Measurements from ENCODE around the gene REV1.

The REV1 gene

GRCh38 chr2:99430614-99431291 is 59.1 kb downstream of the REV1 start:
- H3K4me1 ChIP-seq (ENCODE audit: control insufficient read depth in 2 of 2, insufficient read depth in 2 of 2, low read length in 2 of 2), result peaks cover 0 to 2% of the 10 kb centered on the region in 2 donors
- H3K27me3 ChIP-seq (ENCODE audit: control insufficient read depth in 2 of 2, insufficient read depth in 2 of 2, low read length in 2 of 2), result no peaks in the 10 kb centered on the region
- peaks cover 11 to 19% of the 10 kb centered on the region in 2 donors for H3K36me3 ChIP-seq (ENCODE audit: control insufficient read depth in 2 of 2, insufficient read depth in 2 of 2, low read length in 2 of 2)
- H3K9me3 ChIP-seq (ENCODE audit: control insufficient read depth in 2 of 2, low read length in 2 of 2), result no peaks in the 10 kb centered on the region
- no peak overlapping the region for H3K4me3 ChIP-seq (ENCODE audit: low read length in 2 of 2)
- no peak overlapping the region for H3K9ac ChIP-seq (ENCODE audit: low read depth in 1 of 2, low read length in 2 of 2)
- no peak overlapping the region for H3K27ac ChIP-seq (ENCODE audit: low read depth in 2 of 2, low read length in 2 of 2)

- Histone ChIP-seq H3K36me3 (ENCODE audit: control insufficient read depth in 2 of 2, insufficient read depth in 2 of 2, low read length in 2 of 2) (peaks cover 37 to 39% of the 10 kb centered on the region in 2 donors), H3K27ac (ENCODE audit: low read depth in 2 of 2, low read length in 2 of 2) (no peak overlapping the region), H3K4me3 (ENCODE audit: low read length in 2 of 2) (no peak overlapping the region)
Measured at GRCh38 chr2:99425022-99425421, 64.8 kb downstream of the REV1 start.

GRCh38 chr2:99424371-99424770 is 65.4 kb downstream of the REV1 start:
- no peaks in the 10 kb centered on the region for H3K4me1 ChIP-seq (ENCODE audit: control insufficient read depth in 2 of 2, insufficient read depth in 2 of 2, low read length in 2 of 2)
- peaks cover 41 to 43% of the 10 kb centered on the region in 2 donors for H3K36me3 ChIP-seq (ENCODE audit: control insufficient read depth in 2 of 2, insufficient read depth in 2 of 2, low read length in 2 of 2)
- no peak overlapping the region for H3K4me3 ChIP-seq (ENCODE audit: low read length in 2 of 2)
- H3K9me3 ChIP-seq (ENCODE audit: control insufficient read depth in 2 of 2, low read length in 2 of 2), result no peaks in the 10 kb centered on the region
- no peak overlapping the region for H3K27ac ChIP-seq (ENCODE audit: low read depth in 2 of 2, low read length in 2 of 2)
- no peak overlapping the region for H3K9ac ChIP-seq (ENCODE audit: low read depth in 1 of 2, low read length in 2 of 2)
- H3K27me3 ChIP-seq (ENCODE audit: control insufficient read depth in 2 of 2, insufficient read depth in 2 of 2, low read length in 2 of 2), result no peaks in the 10 kb centered on the region

More at GRCh38 chr2:99425022-99425421, 64.8 kb downstream of the REV1 start:
- Histone ChIP-seq H3K9me3 (ENCODE audit: control insufficient read depth in 2 of 2, low read length in 2 of 2) (no peaks in the 10 kb centered on the region), H3K4me1 (ENCODE audit: control insufficient read depth in 2 of 2, insufficient read depth in 2 of 2, low read length in 2 of 2) (no peaks in the 10 kb centered on the region), H3K9ac (ENCODE audit: low read depth in 1 of 2, low read length in 2 of 2) (no peak overlapping the region), H3K27me3 (ENCODE audit: control insufficient read depth in 2 of 2, insufficient read depth in 2 of 2, low read length in 2 of 2) (no peaks in the 10 kb centered on the region)

GRCh38 chr2:99422599-99422998 is 67.2 kb downstream of the REV1 start:
- H3K9ac ChIP-seq (ENCODE audit: low read depth in 1 of 2, low read length in 2 of 2), result no peak overlapping the region
- H3K4me1 ChIP-seq (ENCODE audit: control insufficient read depth in 2 of 2, insufficient read depth in 2 of 2, low read length in 2 of 2), result no peaks in the 10 kb centered on the region
- H3K4me3 ChIP-seq (ENCODE audit: low read length in 2 of 2), result no peak overlapping the region
- H3K36me3 ChIP-seq (ENCODE audit: control insufficient read depth in 2 of 2, insufficient read depth in 2 of 2, low read length in 2 of 2), result peaks cover 37 to 45% of the 10 kb centered on the region in 2 donors
- H3K9me3 ChIP-seq (ENCODE audit: control insufficient read depth in 2 of 2, low read length in 2 of 2), result no peaks in the 10 kb centered on the region
- H3K27ac ChIP-seq (ENCODE audit: low read depth in 2 of 2, low read length in 2 of 2), result no peak overlapping the region
- H3K27me3 ChIP-seq (ENCODE audit: control insufficient read depth in 2 of 2, insufficient read depth in 2 of 2, low read length in 2 of 2), result no peaks in the 10 kb centered on the region

- H3K27me3 ChIP-seq (ENCODE audit: control insufficient read depth in 2 of 2, insufficient read depth in 2 of 2, low read length in 2 of 2), result no peaks in the 10 kb centered on the region
- H3K9me3 ChIP-seq (ENCODE audit: control insufficient read depth in 2 of 2, low read length in 2 of 2), result no peaks in the 10 kb centered on the region
- no peak overlapping the region for H3K27ac ChIP-seq (ENCODE audit: low read depth in 2 of 2, low read length in 2 of 2)
- no peaks in the 10 kb centered on the region for H3K4me1 ChIP-seq (ENCODE audit: control insufficient read depth in 2 of 2, insufficient read depth in 2 of 2, low read length in 2 of 2)
- H3K36me3 ChIP-seq (ENCODE audit: control insufficient read depth in 2 of 2, insufficient read depth in 2 of 2, low read length in 2 of 2), result peaks cover 41 to 49% of the 10 kb centered on the region in 2 donors
- H3K9ac ChIP-seq (ENCODE audit: low read depth in 1 of 2, low read length in 2 of 2), result no peak overlapping the region
- no peak overlapping the region for H3K4me3 ChIP-seq (ENCODE audit: low read length in 2 of 2)
Measured at GRCh38 chr2:99421469-99421868, 68.3 kb downstream of the REV1 start.

- H3K27me3 ChIP-seq (ENCODE audit: control insufficient read depth in 2 of 2, insufficient read depth in 2 of 2, low read length in 2 of 2), result no peaks in the 10 kb centered on the region
- no peak overlapping the region for H3K4me3 ChIP-seq (ENCODE audit: low read length in 2 of 2)
- no peaks in the 10 kb centered on the region for H3K4me1 ChIP-seq (ENCODE audit: control insufficient read depth in 2 of 2, insufficient read depth in 2 of 2, low read length in 2 of 2)
- no peaks in the 10 kb centered on the region for H3K9me3 ChIP-seq (ENCODE audit: control insufficient read depth in 2 of 2, low read length in 2 of 2)
- H3K9ac ChIP-seq (ENCODE audit: low read depth in 1 of 2, low read length in 2 of 2), result no peak overlapping the region
- no peak overlapping the region for H3K27ac ChIP-seq (ENCODE audit: low read depth in 2 of 2, low read length in 2 of 2)
- H3K36me3 ChIP-seq (ENCODE audit: control insufficient read depth in 2 of 2, insufficient read depth in 2 of 2, low read length in 2 of 2), result peaks cover 46 to 54% of the 10 kb centered on the region in 2 donors
Measured at GRCh38 chr2:99420751-99421299, 69.0 kb downstream of the REV1 start.

GRCh38 chr2:99420031-99420430 is 69.8 kb downstream of the REV1 start:
- no peak overlapping the region for H3K27ac ChIP-seq (ENCODE audit: low read depth in 2 of 2, low read length in 2 of 2)
- no peaks in the 10 kb centered on the region for H3K9me3 ChIP-seq (ENCODE audit: control insufficient read depth in 2 of 2, low read length in 2 of 2)
- H3K9ac ChIP-seq (ENCODE audit: low read depth in 1 of 2, low read length in 2 of 2), result no peak overlapping the region
- H3K36me3 ChIP-seq (ENCODE audit: control insufficient read depth in 2 of 2, insufficient read depth in 2 of 2, low read length in 2 of 2), result peaks cover 51 to 62% of the 10 kb centered on the region in 2 donors
- no peaks in the 10 kb centered on the region for H3K4me1 ChIP-seq (ENCODE audit: control insufficient read depth in 2 of 2, insufficient read depth in 2 of 2, low read length in 2 of 2)
- no peak overlapping the region for H3K4me3 ChIP-seq (ENCODE audit: low read length in 2 of 2)
- no peaks in the 10 kb centered on the region for H3K27me3 ChIP-seq (ENCODE audit: control insufficient read depth in 2 of 2, insufficient read depth in 2 of 2, low read length in 2 of 2)

- H3K9ac ChIP-seq (ENCODE audit: low read depth in 1 of 2, low read length in 2 of 2), result no peak overlapping the region
- H3K4me3 ChIP-seq (ENCODE audit: low read length in 2 of 2), result no peak overlapping the region
- no peaks in the 10 kb centered on the region for H3K4me1 ChIP-seq (ENCODE audit: control insufficient read depth in 2 of 2, insufficient read depth in 2 of 2, low read length in 2 of 2)
- peaks cover 50 to 67% of the 10 kb centered on the region in 2 donors for H3K36me3 ChIP-seq (ENCODE audit: control insufficient read depth in 2 of 2, insufficient read depth in 2 of 2, low read length in 2 of 2)
- no peak overlapping the region for H3K27ac ChIP-seq (ENCODE audit: low read depth in 2 of 2, low read length in 2 of 2)
- H3K27me3 ChIP-seq (ENCODE audit: control insufficient read depth in 2 of 2, insufficient read depth in 2 of 2, low read length in 2 of 2), result no peaks in the 10 kb centered on the region
- H3K9me3 ChIP-seq (ENCODE audit: control insufficient read depth in 2 of 2, low read length in 2 of 2), result no peaks in the 10 kb centered on the region
Measured at GRCh38 chr2:99417396-99417795, 72.4 kb downstream of the REV1 start.

- Histone ChIP-seq H3K27me3 (ENCODE audit: control insufficient read depth in 2 of 2, insufficient read depth in 2 of 2, low read length in 2 of 2) (no peaks in the 10 kb centered on the region), H3K9ac (ENCODE audit: low read depth in 1 of 2, low read length in 2 of 2) (no peak overlapping the region), H3K9me3 (ENCODE audit: control insufficient read depth in 2 of 2, low read length in 2 of 2) (no peaks in the 10 kb centered on the region), H3K27ac (ENCODE audit: low read depth in 2 of 2, low read length in 2 of 2) (no peak overlapping the region), H3K36me3 (ENCODE audit: control insufficient read depth in 2 of 2, insufficient read depth in 2 of 2, low read length in 2 of 2) (peaks cover 52 to 55% of the 10 kb centered on the region in 2 donors), H3K4me3 (ENCODE audit: low read length in 2 of 2) (no peak overlapping the region), H3K4me1 (ENCODE audit: control insufficient read depth in 2 of 2, insufficient read depth in 2 of 2, low read length in 2 of 2) (no peaks in the 10 kb centered on the region)
Measured at GRCh38 chr2:99414566-99414965, 75.3 kb downstream of the REV1 start.

GRCh38 chr2:99410276-99410675 is 79.5 kb downstream of the REV1 start:
- peaks cover 42 to 52% of the 10 kb centered on the region in 2 donors for H3K36me3 ChIP-seq (ENCODE audit: control insufficient read depth in 2 of 2, insufficient read depth in 2 of 2, low read length in 2 of 2)
- H3K9ac ChIP-seq (ENCODE audit: low read depth in 1 of 2, low read length in 2 of 2), result no peak overlapping the region
- no peaks in the 10 kb centered on the region for H3K27me3 ChIP-seq (ENCODE audit: control insufficient read depth in 2 of 2, insufficient read depth in 2 of 2, low read length in 2 of 2)
- H3K9me3 ChIP-seq (ENCODE audit: control insufficient read depth in 2 of 2, low read length in 2 of 2), result no peaks in the 10 kb centered on the region
- no peak overlapping the region for H3K27ac ChIP-seq (ENCODE audit: low read depth in 2 of 2, low read length in 2 of 2)
- H3K4me1 ChIP-seq (ENCODE audit: control insufficient read depth in 2 of 2, insufficient read depth in 2 of 2, low read length in 2 of 2), result no peaks in the 10 kb centered on the region
- H3K4me3 ChIP-seq (ENCODE audit: low read length in 2 of 2), result no peak overlapping the region
